NCI-H146 treated with DMSO at 0.1 percent for 48 hours (cell line): ENCODE data around the gene SPOCK1.
A peak's percentile ranks its signal among the peaks of the same experiment; 100 is the strongest.
"Not testable (repeated sequence)": the region's sequence is repeated elsewhere in the genome, so short reads cannot be mapped to it uniquely, and the experiment has no call there.

ENCODE experiments used
- DNase-seq: peaks from one replicate; lab custom pipeline; 2025; ENCODE audit not compliant: unreplicated experiment; lab: John Stamatoyannopoulos, UW

Gene SPOCK1

DNA sequence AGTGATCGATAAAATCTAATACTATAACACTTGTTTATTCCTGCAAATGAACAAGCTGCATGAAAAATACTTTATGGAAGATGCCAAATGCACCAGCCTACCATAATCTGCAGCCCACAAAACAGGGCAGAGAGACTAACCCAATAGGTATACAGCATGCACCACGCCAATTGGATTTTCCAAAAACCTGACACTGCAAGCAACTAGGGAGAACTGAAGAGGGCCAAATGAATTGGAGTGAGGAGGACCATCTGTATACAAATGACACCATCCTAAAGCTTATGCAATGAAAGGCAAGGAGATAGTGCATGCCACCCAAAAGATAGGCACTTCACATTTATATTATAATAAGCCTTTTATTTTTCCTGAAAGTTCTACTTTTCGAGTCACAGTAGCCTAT lies 100.4 kb downstream of the SPOCK1 start:
- DNase-seq: no peak

DNA sequence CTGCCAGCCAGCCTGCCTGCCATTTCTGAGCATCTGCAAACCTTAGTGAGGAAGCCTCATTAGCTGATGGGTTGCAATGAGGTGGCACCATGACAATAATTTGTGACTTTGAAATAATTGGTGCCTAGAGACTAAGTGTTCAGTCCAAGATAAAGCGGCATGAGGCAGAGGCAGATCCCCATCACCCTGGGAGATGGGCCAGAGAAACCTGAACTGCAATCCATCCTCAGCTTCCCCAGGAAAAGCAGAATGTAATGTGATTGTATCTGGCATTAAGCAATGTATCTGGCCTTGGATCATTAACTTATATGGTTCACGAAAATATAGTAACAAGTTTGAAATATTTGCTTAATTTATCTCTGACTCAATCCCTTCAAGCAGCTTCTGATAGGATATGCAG lies 101.0 kb downstream of the SPOCK1 start:
- no peak for DNase-seq

- peak; percentile 49 for DNase-seq
These were observed 103.9 kb downstream of the SPOCK1 start for GRCh38 chr5:137395011-137395755.

DNA sequence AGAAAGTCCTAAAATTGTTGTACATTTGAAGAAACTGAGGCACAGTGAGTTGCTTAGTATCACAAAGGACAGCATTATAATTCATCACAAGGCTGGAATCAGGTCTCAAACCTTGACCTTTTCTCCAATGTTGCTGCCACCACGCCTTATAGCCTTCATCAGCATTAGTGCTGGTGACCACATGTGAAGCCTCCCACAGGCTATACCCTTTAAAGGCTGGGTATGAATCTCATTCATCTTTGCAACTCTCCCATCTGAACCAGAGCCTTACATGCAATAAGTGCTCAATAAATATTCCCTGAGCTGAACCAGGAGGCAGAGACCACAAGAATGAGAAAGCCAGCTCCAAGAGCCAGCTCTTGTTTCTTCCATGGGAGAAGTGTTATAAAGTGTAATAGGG lies 104.7 kb downstream of the SPOCK1 start:
- DNase-seq: no peak

DNA sequence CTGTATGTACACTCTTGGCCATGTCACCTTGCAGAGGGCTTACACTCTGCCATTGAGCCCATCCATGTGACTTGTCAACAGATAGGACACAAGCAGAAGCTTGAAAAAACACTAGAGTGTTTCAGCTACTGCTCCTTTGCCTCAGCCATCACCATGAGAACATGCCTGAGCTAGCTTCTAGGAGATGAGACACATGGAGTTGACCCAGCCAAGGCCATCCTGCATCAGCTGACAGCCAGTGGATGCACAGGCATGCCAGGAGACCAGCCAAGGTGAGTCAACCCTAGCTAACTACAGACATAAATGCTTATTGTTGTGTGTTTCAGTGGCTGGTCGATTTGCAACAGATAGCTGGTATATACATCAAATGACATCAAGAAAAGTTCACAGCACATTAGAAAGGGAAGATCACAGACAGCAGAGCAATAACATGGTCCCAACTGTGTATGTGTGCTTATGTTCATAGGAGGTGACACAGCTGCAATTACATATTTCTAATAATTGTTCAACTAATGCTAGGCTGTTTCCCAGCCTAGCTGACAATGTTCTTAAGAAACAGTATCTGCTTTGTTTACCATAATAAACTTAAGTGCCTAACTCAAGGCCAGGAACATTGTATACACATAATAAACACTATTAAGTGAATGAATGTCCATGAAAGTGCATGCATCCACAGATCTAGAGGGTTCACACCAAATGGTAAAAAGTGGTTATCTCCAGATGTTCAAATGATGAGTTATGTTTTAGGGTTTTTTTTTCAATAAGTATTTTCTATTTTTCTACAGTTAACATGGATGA lies 105.7 kb downstream of the SPOCK1 start:
- no peak for DNase-seq

- DNase-seq: no peak
These were observed 106.9 kb downstream of the SPOCK1 start for GRCh38 chr5:137392261-137392660.

GRCh38 chr5:137391044-137391443 lies 108.1 kb downstream of the SPOCK1 start:
- not testable (repeated sequence) for DNase-seq

DNA sequence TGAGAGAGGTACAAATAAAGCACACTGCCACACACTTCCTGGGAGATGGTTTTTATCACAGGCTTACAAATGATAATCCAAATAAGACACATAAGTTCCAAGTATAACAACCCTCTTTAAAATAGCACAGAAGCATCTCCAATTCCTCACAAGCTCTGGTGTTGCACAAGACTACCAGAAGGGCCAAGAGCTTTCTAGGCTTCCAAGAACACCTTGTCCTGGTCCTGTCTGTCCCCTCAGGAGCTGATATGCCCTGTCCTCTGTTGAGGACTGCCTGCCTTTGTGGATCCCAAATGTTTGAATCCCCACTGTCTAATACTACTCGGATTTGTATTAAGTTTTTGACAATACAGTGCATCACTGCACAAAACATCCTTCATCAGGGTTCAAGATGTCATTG lies 110.1 kb downstream of the SPOCK1 start:
- DNase-seq: no peak

- DNase-seq: no peak
These were observed 114.1 kb downstream of the SPOCK1 start for GRCh38 chr5:137385064-137385463.

DNA sequence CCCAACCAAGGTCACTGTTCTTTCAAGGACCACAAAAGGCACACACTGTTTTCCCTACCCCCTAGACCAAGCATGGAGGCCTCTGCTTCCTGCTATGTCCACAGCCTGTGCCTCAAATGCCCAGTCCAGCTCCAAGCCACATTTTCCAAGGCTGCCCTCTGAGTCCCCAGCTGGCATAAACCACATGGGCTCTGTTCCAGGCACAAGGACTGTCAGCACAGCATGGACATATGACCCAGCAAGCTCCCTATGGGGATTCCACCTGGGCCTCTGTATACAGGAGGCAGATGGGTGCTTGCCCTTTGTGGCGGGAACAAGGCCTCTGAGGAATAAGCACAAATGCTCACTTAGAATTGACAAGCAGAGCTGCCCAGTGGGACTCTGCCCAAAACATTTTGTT lies 115.2 kb downstream of the SPOCK1 start:
- DNase-seq: no peak

- no peak for DNase-seq
These were observed 117.6 kb downstream of the SPOCK1 start for GRCh38 chr5:137381555-137381954.

DNA sequence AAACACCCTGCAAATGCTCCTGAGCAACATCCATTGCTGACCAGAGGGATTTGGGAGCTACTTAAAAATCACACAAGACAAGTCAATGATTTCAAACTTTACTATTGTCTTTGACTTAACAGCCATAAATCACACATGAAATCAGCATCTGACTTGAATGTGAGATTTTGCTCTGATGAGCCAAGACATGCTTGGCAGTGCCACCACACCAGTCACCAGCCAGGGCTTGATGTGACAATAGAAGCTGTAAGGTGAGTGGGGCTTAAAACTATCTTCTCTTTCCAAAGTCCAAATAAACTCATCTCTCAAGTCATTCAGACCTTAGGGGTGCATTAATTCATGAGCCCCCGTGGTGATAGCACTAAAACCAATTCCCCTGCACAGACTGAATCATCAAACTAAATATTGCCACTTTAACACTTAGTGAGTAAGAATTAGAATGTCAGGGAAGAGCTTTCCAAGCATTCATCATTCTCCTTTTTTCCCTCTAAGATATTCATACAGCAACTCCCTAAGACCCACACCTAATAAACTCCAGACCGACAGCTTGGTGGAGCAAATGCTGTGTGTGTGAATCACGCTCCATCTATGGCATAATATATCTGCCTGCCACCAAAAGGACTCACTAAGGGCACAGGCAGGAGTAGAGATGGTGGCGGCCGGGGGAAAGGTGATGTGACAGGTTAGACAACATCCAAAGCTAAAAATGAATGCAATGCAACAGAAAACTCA lies 119.4 kb downstream of the SPOCK1 start:
- DNase-seq: no peak

DNA sequence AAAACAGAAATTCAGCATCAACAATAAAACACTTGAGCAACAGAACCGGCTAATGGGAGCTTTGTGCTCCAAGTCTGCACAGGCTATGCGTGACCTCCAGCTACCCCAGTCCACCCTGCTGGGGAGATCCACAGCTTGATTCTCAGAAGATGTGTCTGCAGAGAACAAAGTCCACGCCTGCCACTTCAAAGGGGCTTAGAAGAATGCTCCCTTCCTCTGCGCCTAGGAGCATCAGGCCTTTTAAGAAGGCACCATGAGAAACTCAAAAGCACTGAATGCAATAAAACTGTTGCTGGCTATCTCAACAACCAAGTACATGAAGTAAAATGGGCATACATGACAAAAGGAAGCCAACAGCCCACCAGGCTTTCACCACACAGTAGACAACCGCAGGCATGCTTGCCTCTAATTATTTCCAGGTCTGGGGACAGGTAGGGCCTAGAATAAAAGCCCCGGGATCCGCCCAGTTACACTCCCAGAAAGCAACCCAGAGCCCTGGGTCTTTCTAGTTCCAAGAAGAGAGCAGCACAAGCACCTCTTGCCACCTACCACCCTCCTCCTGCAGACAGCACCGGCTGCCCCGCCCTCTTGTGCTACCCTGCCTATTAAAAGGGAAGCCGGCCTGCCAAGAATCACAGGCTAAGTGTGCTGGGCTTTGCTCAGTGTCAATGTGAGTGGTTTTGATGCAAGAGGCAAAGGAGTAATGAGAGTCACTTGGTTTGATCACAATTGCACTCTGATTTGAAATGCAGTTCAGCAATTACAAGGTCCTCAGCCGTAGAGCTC lies 123.2 kb downstream of the SPOCK1 start:
- DNase-seq: no peak

DNA sequence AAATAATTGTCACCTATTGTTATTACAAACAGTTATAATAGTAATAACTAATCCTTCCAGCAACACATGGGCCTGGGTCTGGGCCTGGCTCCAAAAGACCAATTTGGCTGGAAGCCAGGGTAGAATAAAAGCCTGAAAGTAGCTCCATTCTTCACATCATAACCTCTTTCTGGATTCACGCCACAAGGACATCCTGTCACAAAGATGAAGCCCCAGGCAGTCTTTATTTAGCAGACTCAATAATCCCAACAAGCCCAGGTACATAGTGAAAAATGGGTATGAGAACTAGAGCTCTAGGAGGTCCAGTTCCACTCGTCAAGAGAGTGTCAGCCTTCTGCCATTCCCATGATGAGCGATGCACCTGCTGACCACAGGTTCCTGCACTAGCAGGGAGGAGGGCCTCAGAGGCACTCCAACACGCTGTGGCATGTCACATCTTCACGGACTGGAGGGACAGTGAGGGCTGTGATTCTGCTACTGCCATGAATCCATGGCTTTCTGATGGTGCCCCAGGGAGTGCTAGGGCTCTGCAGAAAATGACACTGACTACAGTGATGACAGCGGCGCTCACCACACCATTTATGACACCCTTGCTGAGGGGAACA lies 124.9 kb downstream of the SPOCK1 start:
- peak; percentile 81 for DNase-seq

DNA sequence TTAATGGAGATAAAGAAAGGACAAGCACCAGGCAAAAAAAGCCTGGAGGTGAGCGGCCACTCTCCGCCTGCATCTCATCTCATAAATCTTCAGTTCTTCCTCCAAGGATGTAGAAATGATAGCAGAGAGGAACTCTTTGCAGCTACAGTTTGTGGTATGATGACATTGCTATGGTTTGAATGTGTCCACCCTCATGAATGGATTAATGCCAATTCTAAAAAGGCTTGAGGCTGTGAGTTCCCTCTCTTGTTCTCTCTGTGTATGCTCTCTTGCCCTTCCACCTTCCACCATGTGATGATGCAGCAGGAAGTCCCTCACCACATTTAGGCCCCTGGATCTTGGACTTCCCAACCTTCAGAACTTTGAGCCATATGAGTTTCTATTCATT lies 126.4 kb downstream of the SPOCK1 start:
- DNase-seq: no peak

DNA sequence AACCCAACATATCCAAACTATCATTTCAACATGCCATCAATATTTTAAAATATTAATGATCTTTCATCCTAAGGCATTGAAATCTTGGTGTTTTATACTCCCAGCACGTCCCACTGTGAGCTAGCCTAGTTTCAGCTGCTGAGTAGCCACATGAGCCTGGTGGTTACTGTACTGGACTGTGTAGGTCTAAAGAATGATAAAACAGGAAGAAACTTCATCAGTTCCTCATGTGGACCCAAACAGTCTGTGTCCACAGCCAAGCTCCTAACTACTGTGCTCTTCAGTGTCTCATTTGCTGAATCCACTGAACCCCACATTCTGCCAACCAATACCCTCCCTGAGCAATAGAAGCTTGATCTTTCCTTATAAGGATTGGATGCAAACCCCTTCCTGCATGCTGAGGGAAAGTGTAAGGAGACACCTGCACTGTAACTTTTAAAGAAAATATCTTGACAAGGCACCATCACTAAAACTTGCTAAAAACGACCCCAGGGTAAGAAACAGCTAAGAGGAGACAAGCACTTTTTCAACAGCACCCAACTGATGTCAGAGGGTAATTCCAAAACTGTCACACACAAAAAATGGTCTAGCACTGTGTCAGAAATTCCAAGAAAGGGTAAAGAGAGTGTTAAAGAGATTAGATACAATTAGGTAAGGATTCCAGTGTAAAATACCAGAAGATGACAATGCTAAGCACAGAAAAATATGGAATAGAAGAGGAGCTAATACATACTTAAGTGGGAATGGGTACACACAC lies 126.9 kb downstream of the SPOCK1 start:
- no peak for DNase-seq

- DNase-seq: no peak
These were observed 128.7 kb downstream of the SPOCK1 start for GRCh38 chr5:137370096-137371071.

- DNase-seq: no peak
These were observed 130.5 kb downstream of the SPOCK1 start for GRCh38 chr5:137368651-137369050.

GRCh38 chr5:137367951-137368350 lies 131.2 kb downstream of the SPOCK1 start:
- no peak for DNase-seq
